Ishikawa (cell line): ENCODE results near the gene SLC17A9.

Source experiments
- CEBPB ChIP-seq: IDR thresholded peaks from 2 replicates; pipeline ENCODE4 v1.6.1; 2012
- CREB1 ChIP-seq: IDR thresholded peaks from 2 replicates; pipeline ENCODE4 v1.6.1; 2012; ENCODE audit warnings: low read depth
- EGR1 ChIP-seq: IDR thresholded peaks from 2 replicates; pipeline ENCODE4 v1.6.1; 2012
- EP300 ChIP-seq: IDR thresholded peaks from 2 replicates; pipeline ENCODE4 v1.6.1; 2012; ENCODE audit warnings: borderline replicate concordance
- FOXM1 ChIP-seq: IDR thresholded peaks from 2 replicates; pipeline ENCODE4 v1.6.1; 2012; ENCODE audit warnings: low read depth, borderline replicate concordance
- MAX ChIP-seq: IDR thresholded peaks from 2 replicates; pipeline ENCODE4 v1.6.1; 2012
- NFIC ChIP-seq: IDR thresholded peaks from 2 replicates; pipeline ENCODE4 v1.6.1; 2012
- RAD21 ChIP-seq: IDR thresholded peaks from 2 replicates; pipeline ENCODE4 v1.6.1; 2012; ENCODE audit warnings: low read depth
- REST ChIP-seq: IDR thresholded peaks from 2 replicates; pipeline ENCODE4 v1.6.1; 2012; ENCODE audit warnings: low read depth, mild to moderate bottlenecking
- TAF1 ChIP-seq: IDR thresholded peaks from 2 replicates; pipeline ENCODE4 v1.6.1; 2012; ENCODE audit warnings: low read depth, mild to moderate bottlenecking
- TCF12 ChIP-seq: IDR thresholded peaks from 2 replicates; pipeline ENCODE4 v1.6.1; 2012; ENCODE audit warnings: low read depth
- TEAD4 ChIP-seq: IDR thresholded peaks from 2 replicates; pipeline ENCODE4 v1.6.1; 2012
- USF1 ChIP-seq: IDR thresholded peaks from 2 replicates; pipeline ENCODE4 v1.6.1; 2012
- YY1 ChIP-seq: IDR thresholded peaks from 2 replicates; pipeline ENCODE4 v1.6.1; 2012; ENCODE audit warnings: low read depth
- ZBTB7A ChIP-seq: IDR thresholded peaks from 2 replicates; pipeline ENCODE4 v1.6.1; 2012; ENCODE audit warnings: low read depth

The SLC17A9 gene

GRCh38 chr20:62985444-62985778, 32.9 kb downstream of the SLC17A9 start:
- TF ChIP-seq TCF12: no peak
- TF ChIP-seq YY1: no peak
- no peak for TF ChIP-seq MAX
- no peak for TF ChIP-seq RAD21
- no peak for TF ChIP-seq TAF1
- no peak for TF ChIP-seq EP300
- no peak for TF ChIP-seq REST

- TF ChIP-seq ZBTB7A (no peak), RAD21 (no peak), CREB1 (no peak), REST (no peak), MAX (no peak), EGR1 (no peak), TAF1 (no peak)
Observed at GRCh38 chr20:62986257-62986800, 33.8 kb downstream of the SLC17A9 start.

- TF ChIP-seq CREB1 (no peak), YY1 (no peak), TEAD4 (no peak), ZBTB7A (no peak), TAF1 (no peak), MAX (no peak), RAD21 (no peak), EGR1 (no peak), REST (no peak), EP300 (no peak), TCF12 (no peak), CEBPB (no peak), FOXM1 (no peak)
Observed at GRCh38 chr20:62987114-62987513, 34.6 kb downstream of the SLC17A9 start.

- TF ChIP-seq TEAD4: no peak
- no peak for TF ChIP-seq USF1
- TF ChIP-seq TCF12: no peak
- no peak for TF ChIP-seq CREB1
- TF ChIP-seq CEBPB: no peak
- TF ChIP-seq TAF1: no peak
- no peak for TF ChIP-seq YY1
Observed at GRCh38 chr20:62989201-62989601, 36.7 kb downstream of the SLC17A9 start.

GRCh38 chr20:62990306-62990825, 37.9 kb downstream of the SLC17A9 start:
- TF ChIP-seq FOXM1 (no peak), YY1 (no peak), TCF12 (no peak), EP300 (no peak), ZBTB7A (no peak), TAF1 (no peak), NFIC (no peak), REST (no peak), RAD21 (no peak), TEAD4 (no peak), CREB1 (no peak), CEBPB (no peak), MAX (no peak), USF1 (no peak), EGR1 (no peak)
